Suprapubic skin (tissue), 4 donors: ENCODE measurements around the gene WWP2. TPM values are rescaled to one million over a fixed set of nuclear protein-coding genes. Genes with fewer than 3 reads are reported as not detected.
"Not testable (repeated sequence)": the region's sequence is repeated elsewhere in the genome, so short reads cannot be mapped to it uniquely, and the experiment has no call there.

Source experiments
- DNase-seq, 2 donors: peaks; one replicate each; pipeline ENCODE4 v3.0.0-alpha.2; 2019; ENCODE audit warnings: low spot score in 2 of 2
- H3K27ac ChIP-seq: fragments of 200-600 bp; sonication (generic); one replicate; pipeline ENCODE4 v1.5.1; 2019
- H3K27me3 ChIP-seq: fragments of 200-600 bp; sonication (generic); one replicate; pipeline ENCODE4 v1.5.1; 2019
- H3K36me3 ChIP-seq: fragments of 200-600 bp; sonication (generic); one replicate; pipeline ENCODE4 v1.5.1; 2019
- H3K4me1 ChIP-seq: fragments of 200-600 bp; sonication (generic); one replicate; pipeline ENCODE4 v1.5.1; 2019
- H3K4me3 ChIP-seq: fragments of 200-600 bp; sonication (generic); one replicate; pipeline ENCODE4 v1.5.1; 2019; ENCODE audit warnings: mild to moderate bottlenecking
- H3K9me3 ChIP-seq: fragments of 200-600 bp; sonication (generic); one replicate; pipeline ENCODE4 v1.5.1; 2019
- EP300 ChIP-seq: sonication (generic); formaldehyde crosslinking; IDR thresholded peaks from one replicate; pipeline ENCODE4 v1.6.1; 2017; ENCODE audit warnings: antibody characterized with exemption
- POLR2A ChIP-seq, 2 donors: fragments of 450-650 bp; IDR thresholded peaks; one replicate each; pipeline ENCODE4 v1.6.1; 2017; ENCODE audit warnings: antibody characterized with exemption in 2 of 2, mild to moderate bottlenecking in 2 of 2, moderate library complexity in 2 of 2
- POLR2AphosphoS5 ChIP-seq, 3 donors: sonication (generic); formaldehyde crosslinking; IDR thresholded peaks; one replicate each; pipeline ENCODE4 v1.6.1; 2017; ENCODE audit warnings: antibody characterized with exemption in 3 of 3
- WGBS: methylation state at CpG from one replicate; pipeline ENCODE4 v1.1.5; 2018; 5-methylcytosine and 5-hydroxymethylcytosine counted together
- total RNA-seq, 4 donors: library from RNA; depleted of rRNA; stranded (reverse); fragments of >200 nt; gene quantifications; one replicate each; pipeline ENCODE4 v1.1.0, GENCODE V29; 2016
- TF ChIP-seq, protein P1 (sequence below), 2 donors: fragments of 200-600 bp in 1 of 2; fragments of 450-650 bp in 1 of 2; sonication (generic) in 1 of 2; IDR thresholded peaks; one replicate each; pipeline ENCODE4 v1.5.1; 2016 to 2019; ENCODE audit warnings: antibody characterized with exemption in 2 of 2, mild to moderate bottlenecking in 1 of 2, moderate library complexity in 1 of 2

The WWP2 gene
- total RNA-seq, 4 donors from 2014 or later, result 27.1 to 48.9 (median 42.2) TPM

DNA sequence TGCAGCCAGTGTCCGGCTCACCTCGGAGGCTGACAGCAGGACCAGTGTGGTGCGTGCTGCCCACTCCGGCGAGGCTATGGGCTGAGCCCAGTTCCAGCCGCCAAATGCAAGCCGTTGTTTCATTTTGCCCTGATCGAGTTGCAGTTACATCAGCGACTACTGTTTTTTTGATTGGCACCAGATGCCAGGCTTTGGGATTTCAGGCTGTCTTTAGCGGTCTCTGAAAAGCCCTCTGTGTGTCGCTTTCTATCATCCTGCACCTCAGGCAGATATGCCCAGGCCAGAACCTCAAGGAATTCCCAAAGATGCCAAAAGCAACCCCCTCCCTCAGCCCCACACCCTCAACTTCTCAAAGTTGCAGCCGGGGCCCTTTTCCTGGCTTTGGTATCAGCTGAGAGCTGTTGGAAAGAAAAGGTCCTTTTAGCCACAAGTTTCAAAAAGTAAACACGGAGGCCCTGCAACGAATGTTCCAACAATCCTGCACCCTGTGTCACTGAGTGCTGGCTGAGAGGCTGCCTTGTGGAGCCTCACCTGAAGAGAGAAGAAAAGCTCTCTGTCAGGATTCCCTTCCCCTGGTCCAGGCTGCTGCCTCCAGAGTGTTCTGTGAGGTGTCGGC lies 58.9 kb downstream of the WWP2 start:
- WGBS, result 58% methylated on average over 13 of the region's 15 CpGs
- Histone ChIP-seq H3K27ac (no peak overlapping the region), H3K9me3 (no peaks in the 10 kb centered on the region), H3K4me3 (peak overlapping the region; percentile 21), H3K27me3 (no peaks in the 10 kb centered on the region), H3K36me3 (no peaks in the 10 kb centered on the region), H3K4me1 (peaks cover 2% of the 10 kb centered on the region)
- TF ChIP-seq, protein P1, sequence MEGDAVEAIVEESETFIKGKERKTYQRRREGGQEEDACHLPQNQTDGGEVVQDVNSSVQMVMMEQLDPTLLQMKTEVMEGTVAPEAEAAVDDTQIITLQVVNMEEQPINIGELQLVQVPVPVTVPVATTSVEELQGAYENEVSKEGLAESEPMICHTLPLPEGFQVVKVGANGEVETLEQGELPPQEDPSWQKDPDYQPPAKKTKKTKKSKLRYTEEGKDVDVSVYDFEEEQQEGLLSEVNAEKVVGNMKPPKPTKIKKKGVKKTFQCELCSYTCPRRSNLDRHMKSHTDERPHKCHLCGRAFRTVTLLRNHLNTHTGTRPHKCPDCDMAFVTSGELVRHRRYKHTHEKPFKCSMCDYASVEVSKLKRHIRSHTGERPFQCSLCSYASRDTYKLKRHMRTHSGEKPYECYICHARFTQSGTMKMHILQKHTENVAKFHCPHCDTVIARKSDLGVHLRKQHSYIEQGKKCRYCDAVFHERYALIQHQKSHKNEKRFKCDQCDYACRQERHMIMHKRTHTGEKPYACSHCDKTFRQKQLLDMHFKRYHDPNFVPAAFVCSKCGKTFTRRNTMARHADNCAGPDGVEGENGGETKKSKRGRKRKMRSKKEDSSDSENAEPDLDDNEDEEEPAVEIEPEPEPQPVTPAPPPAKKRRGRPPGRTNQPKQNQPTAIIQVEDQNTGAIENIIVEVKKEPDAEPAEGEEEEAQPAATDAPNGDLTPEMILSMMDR (IDR thresholded peaks at IDR 0.05), result no peak
- TF ChIP-seq EP300, result no peak
- no peak for TF ChIP-seq POLR2AphosphoS5 (IDR thresholded peaks at IDR 0.05)
- TF ChIP-seq POLR2A (IDR thresholded peaks at IDR 0.05), result no peak
- peak in 1 of 2 donors; percentile 44 for DNase-seq

DNA sequence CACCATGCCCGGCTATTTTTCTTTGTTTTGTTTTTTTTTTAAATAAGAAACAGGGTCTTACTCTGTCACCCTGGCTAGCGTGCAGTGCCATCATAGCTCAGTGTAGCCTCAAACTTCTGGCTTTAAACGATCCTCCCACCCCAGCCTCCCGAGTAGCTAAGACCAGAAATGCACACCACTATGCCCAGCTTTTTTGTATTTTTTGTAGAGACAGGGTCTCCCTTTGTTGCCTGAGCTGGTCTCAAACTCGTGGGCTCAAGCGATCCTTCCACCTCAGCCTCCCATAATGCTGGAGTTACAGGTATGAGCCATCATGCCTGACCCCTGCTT lies 59.7 kb downstream of the WWP2 start:
- Histone ChIP-seq H3K9me3 (no peaks in the 10 kb centered on the region), H3K4me1 (peaks cover 2% of the 10 kb centered on the region), H3K27me3 (no peaks in the 10 kb centered on the region), H3K4me3 (no peak overlapping the region), H3K36me3 (no peaks in the 10 kb centered on the region), H3K27ac (no peak overlapping the region)
- no peak for TF ChIP-seq POLR2AphosphoS5 (IDR thresholded peaks at IDR 0.05)
- no peak for TF ChIP-seq EP300
- TF ChIP-seq, protein P1 (IDR thresholded peaks at IDR 0.05), result no peak
- no peak for TF ChIP-seq POLR2A (IDR thresholded peaks at IDR 0.05)
- DNase-seq, result peak in 1 of 2 donors; percentile 1
- WGBS, result 96% methylated on average over 6 of the region's 6 CpGs

DNA sequence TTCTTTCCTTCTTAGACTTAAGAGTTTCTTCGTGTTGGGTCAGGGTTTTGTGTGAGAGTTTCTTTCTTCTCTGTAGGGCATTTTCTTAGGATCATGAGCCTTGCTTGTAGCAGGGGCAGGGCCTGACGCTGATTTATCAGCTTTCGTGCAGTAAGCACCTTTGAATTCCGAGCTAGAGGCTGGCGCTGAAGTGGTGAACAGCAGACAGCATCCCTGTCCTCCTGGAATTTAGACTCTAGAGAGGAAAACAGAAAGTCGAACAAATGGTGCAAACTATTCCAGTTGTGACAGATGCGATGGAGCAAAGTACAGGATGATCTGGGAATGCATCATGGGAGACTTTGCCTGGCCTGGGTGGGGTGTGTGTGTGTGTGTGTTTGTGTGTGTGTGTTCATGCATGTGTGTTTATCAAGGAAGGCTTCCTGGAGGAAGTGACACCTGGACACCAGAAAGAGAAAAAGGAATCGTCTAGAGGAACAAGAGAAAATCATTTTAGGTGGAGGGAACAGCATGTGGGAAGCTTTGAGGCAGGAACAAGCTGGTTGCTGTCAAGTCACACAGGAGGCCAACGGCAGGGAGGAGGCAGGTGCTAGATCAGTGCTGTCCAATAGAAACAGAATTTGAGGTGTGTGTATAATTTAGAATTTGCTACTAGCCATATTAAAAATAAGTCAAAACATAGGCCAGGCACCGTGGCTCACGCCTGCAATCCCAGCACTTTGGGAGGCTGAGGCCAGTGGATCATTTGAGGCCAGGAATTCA lies 60.2 kb downstream of the WWP2 start:
- H3K4me3 ChIP-seq, result no peak overlapping the region
- no peaks in the 10 kb centered on the region for H3K27me3 ChIP-seq
- no peak overlapping the region for H3K27ac ChIP-seq
- TF ChIP-seq POLR2A (IDR thresholded peaks at IDR 0.05) (no peak), EP300 (no peak), POLR2AphosphoS5 (IDR thresholded peaks at IDR 0.05) (no peak)
- TF ChIP-seq, protein P1 (IDR thresholded peaks at IDR 0.05), result no peak
- peaks cover 2% of the 10 kb centered on the region for H3K4me1 ChIP-seq
- WGBS, result 91% methylated on average over 11 of the region's 11 CpGs
- DNase-seq, result peak in 1 of 2 donors; percentile 11
- H3K36me3 ChIP-seq, result no peaks in the 10 kb centered on the region
- no peaks in the 10 kb centered on the region for H3K9me3 ChIP-seq

DNA sequence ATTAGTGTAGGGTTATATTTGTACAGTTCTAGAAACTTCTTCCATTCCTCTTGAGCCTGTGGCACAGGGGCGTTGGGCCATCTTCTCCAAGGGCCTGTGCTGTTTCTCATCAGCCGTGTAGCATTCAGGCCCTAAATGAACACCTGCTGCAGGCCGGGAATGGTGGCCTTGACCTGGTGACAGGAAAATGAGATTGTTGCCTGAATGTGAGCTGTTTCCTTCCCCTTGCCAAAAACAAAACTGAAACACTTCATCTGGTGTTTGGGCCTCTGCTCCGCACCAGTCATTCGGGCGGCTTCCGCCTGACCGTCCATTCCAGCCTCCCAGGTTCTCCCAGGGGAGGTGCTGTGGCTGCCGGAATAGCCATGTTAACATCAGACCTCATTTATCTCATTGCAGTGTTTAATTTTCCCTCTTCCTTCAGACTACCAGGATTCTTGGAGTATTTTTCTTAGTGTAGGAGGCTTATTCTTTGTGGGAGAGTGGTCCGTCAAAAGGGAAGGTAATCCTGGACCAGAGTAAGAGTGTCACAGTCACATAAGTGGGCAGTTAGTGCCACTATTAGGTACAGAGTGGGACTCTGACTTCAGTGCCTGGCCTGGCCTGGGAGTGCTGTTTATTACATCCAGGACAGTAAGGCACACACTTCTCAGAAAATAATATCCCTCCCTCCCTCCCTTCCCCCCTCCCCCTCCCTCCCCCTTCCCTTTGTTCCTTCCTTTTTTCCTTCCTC lies 61.9 kb downstream of the WWP2 start:
- WGBS, result 86% methylated on average over 10 of the region's 10 CpGs
- no peak for TF ChIP-seq EP300
- no peak for TF ChIP-seq POLR2A (IDR thresholded peaks at IDR 0.05)
- TF ChIP-seq POLR2AphosphoS5 (IDR thresholded peaks at IDR 0.05), result no peak
- TF ChIP-seq, protein P1 (IDR thresholded peaks at IDR 0.05), result no peak
- Histone ChIP-seq H3K27me3 (no peaks in the 10 kb centered on the region), H3K9me3 (no peaks in the 10 kb centered on the region), H3K4me3 (no peak overlapping the region), H3K4me1 (peaks cover 2% of the 10 kb centered on the region), H3K36me3 (no peaks in the 10 kb centered on the region), H3K27ac (no peak overlapping the region)
- peak in 1 of 2 donors; percentile 60 for DNase-seq

DNA sequence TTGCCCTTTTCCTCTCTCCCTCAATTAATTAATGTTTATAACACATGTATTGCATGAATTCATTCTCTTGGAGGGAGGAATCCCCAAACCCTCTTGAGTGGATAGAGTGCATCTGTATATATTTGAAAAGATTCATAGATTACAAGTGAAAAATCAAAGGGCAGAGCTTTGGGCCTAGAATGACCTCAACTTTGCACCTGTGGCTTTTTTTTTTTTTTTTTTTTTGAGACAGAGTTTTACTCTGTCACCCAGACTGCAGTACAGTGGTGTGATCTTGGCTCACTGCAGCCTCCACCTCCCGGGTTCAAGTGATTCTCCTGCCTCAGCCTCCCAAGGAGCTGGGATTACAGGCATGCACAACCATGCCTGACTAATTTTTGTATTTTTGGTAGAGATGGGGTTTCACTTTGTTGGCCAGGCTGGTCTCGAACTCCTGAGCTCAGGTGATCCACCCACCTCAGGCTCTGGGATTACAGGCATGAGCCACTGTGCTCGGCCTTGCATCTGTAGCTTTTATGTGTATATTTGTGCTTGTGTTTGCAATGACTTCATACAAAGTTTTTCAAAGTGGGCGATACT lies 62.5 kb downstream of the WWP2 start:
- H3K27ac ChIP-seq, result not testable (repeated sequence)

More for the DNA sequence above, 62.5 kb downstream of the WWP2 start:
- not testable (repeated sequence) for H3K27me3 ChIP-seq, H3K4me1 ChIP-seq, H3K36me3 ChIP-seq, H3K9me3 ChIP-seq, H3K4me3 ChIP-seq
- DNase-seq, result peak in 1 of 2 donors; percentile 2
- WGBS, result 86% methylated on average over 4 of the region's 4 CpGs
